ENCODE measurements around the gene KCNQ1. TPM values are rescaled to one million over a fixed set of nuclear protein-coding genes. Genes with fewer than 3 reads are reported as not detected.

The KCNQ1 gene
- total and polyA plus RNA-seq, 2 experiments from 2014 or later, result 0.45 to 0.87 TPM

DNA sequence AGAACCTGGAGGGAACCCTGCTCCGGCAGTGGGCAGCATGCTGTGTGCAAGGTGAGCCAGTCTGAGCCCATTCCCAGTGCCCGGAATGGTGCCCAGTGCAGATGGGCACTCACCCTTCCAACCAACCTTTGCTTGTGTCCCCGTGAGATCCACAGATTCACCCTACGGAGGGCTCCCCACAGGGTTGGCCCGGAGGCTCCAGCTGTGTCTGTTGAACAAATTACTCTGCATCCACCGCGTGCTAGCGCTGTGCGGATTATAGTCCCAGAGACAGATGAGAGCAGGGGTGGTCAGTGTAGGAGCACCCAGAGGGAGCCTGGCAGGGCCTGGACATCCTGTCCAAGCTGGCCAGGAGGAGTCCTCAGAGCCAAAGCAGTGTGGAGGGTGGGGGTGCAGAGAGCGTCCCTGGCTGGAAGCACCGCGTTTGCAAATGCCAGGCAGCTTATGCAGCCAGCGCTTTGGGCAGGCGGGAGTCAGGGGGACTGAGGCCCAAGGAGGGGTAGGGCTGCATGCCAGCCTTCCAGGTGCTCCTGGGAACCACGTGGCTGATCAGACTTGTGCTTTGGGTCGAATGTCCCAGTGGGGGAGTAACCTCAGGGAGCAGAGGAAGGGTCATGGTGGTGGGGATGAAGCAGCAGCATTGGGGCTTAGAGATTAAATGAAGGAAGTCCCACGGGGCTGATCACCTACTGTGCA lies 80.5 kb downstream of the KCNQ1 start:
- H2AFZ ChIP-seq, result no peak overlapping the region
- no peaks in the 10 kb centered on the region for H4K20me1 ChIP-seq (replicated peaks; ENCODE audit: insufficient read depth)
- H3F3A ChIP-seq (replicated peaks; ENCODE audit: low read depth), result no peaks in the 10 kb centered on the region
- Mint-ChIP-seq H3K4me3 (no peak overlapping the region), H3K9me3 (no peaks in the 10 kb centered on the region), H3K27me3 (ENCODE audit: insufficient read depth, low read depth, poor library complexity) (peaks cover 23% of the 10 kb centered on the region), H3K27ac (no peak overlapping the region), H3K4me1 (no peaks in the 10 kb centered on the region; the same call in 2 of the 3 replicates), H3K36me3 (ENCODE audit: low read depth) (no peaks in the 10 kb centered on the region)
- TF ChIP-seq STAT1 (IDR thresholded peaks at IDR 0.05; ENCODE audit: unreplicated experiment), result no peak
- TF ChIP-seq CTCF (conservative IDR thresholded peaks at IDR 0.05; ENCODE audit: low read depth in 2 of 2), result no peak
- no peak for TF ChIP-seq POLR2AphosphoS5 (IDR thresholded peaks at IDR 0.05; ENCODE audit: low read depth)
- TF ChIP-seq, protein P1, sequence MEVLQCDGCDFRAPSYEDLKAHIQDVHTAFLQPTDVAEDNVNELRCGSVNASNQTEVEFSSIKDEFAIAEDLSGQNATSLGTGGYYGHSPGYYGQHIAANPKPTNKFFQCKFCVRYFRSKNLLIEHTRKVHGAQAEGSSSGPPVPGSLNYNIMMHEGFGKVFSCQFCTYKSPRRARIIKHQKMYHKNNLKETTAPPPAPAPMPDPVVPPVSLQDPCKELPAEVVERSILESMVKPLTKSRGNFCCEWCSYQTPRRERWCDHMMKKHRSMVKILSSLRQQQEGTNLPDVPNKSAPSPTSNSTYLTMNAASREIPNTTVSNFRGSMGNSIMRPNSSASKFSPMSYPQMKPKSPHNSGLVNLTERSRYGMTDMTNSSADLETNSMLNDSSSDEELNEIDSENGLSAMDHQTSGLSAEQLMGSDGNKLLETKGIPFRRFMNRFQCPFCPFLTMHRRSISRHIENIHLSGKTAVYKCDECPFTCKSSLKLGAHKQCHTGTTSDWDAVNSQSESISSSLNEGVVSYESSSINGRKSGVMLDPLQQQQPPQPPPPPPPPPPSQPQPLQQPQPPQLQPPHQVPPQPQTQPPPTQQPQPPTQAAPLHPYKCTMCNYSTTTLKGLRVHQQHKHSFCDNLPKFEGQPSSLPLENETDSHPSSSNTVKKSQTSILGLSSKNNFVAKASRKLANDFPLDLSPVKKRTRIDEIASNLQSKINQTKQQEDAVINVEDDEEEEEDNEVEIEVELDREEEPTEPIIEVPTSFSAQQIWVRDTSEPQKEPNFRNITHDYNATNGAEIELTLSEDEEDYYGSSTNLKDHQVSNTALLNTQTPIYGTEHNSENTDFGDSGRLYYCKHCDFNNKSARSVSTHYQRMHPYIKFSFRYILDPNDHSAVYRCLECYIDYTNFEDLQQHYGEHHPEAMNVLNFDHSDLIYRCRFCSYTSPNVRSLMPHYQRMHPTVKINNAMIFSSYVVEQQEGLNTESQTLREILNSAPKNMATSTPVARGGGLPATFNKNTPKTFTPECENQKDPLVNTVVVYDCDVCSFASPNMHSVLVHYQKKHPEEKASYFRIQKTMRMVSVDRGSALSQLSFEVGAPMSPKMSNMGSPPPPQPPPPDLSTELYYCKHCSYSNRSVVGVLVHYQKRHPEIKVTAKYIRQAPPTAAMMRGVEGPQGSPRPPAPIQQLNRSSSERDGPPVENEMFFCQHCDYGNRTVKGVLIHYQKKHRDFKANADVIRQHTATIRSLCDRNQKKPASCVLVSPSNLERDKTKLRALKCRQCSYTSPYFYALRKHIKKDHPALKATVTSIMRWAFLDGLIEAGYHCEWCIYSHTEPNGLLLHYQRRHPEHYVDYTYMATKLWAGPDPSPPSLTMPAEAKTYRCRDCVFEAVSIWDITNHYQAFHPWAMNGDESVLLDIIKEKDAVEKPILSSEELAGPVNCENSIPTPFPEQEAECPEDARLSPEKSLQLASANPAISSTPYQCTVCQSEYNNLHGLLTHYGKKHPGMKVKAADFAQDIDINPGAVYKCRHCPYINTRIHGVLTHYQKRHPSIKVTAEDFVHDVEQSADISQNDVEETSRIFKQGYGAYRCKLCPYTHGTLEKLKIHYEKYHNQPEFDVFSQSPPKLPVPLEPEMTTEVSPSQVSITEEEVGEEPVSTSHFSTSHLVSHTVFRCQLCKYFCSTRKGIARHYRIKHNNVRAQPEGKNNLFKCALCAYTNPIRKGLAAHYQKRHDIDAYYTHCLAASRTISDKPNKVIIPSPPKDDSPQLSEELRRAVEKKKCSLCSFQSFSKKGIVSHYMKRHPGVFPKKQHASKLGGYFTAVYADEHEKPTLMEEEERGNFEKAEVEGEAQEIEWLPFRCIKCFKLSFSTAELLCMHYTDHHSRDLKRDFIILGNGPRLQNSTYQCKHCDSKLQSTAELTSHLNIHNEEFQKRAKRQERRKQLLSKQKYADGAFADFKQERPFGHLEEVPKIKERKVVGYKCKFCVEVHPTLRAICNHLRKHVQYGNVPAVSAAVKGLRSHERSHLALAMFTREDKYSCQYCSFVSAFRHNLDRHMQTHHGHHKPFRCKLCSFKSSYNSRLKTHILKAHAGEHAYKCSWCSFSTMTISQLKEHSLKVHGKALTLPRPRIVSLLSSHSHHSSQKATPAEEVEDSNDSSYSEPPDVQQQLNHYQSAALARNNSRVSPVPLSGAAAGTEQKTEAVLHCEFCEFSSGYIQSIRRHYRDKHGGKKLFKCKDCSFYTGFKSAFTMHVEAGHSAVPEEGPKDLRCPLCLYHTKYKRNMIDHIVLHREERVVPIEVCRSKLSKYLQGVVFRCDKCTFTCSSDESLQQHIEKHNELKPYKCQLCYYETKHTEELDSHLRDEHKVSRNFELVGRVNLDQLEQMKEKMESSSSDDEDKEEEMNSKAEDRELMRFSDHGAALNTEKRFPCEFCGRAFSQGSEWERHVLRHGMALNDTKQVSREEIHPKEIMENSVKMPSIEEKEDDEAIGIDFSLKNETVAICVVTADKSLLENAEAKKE (CRISPR knock-in tag; IDR thresholded peaks at IDR 0.05), result no peak
- no peak for TF ChIP-seq NANOG (IDR thresholded peaks at IDR 0.05; ENCODE audit: borderline replicate concordance)
- TF ChIP-seq EZH2phosphoT487 (IDR thresholded peaks at IDR 0.05; ENCODE audit: unreplicated experiment), result no peak
- no peak for TF ChIP-seq ZNF331 (CRISPR knock-in tag; IDR thresholded peaks at IDR 0.05; ENCODE audit: low read depth)
- TF ChIP-seq REST (IDR thresholded peaks at IDR 0.05; ENCODE audit: unreplicated experiment), result no peak
- no peak for TF ChIP-seq CREB1 (CRISPR knock-in tag; IDR thresholded peaks at IDR 0.05; ENCODE audit: low read depth)
- TF ChIP-seq, protein P2, sequence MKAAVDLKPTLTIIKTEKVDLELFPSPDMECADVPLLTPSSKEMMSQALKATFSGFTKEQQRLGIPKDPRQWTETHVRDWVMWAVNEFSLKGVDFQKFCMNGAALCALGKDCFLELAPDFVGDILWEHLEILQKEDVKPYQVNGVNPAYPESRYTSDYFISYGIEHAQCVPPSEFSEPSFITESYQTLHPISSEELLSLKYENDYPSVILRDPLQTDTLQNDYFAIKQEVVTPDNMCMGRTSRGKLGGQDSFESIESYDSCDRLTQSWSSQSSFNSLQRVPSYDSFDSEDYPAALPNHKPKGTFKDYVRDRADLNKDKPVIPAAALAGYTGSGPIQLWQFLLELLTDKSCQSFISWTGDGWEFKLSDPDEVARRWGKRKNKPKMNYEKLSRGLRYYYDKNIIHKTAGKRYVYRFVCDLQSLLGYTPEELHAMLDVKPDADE (IDR thresholded peaks at IDR 0.05), result no peak
- no peak for TF ChIP-seq ZNF114 (CRISPR knock-in tag; IDR thresholded peaks at IDR 0.05)
- no peak for TF ChIP-seq EZH2 (IDR thresholded peaks at IDR 0.05; ENCODE audit: low read depth, unreplicated experiment)
- no peak for TF ChIP-seq JUNB (IDR thresholded peaks at IDR 0.05; ENCODE audit: unreplicated experiment)
- no peak for ATAC-seq
- no peaks in the 10 kb centered on the region for H3K9me2 ChIP-seq (ENCODE audit: insufficient read depth)
- H3K4me2 ChIP-seq, result no peak overlapping the region
- DNase-seq (ENCODE audit: low spot score), result no peak
- no peak overlapping the region for H3K4me3 ChIP-seq
- no peaks in the 10 kb centered on the region for H3K79me2 ChIP-seq (replicated peaks; ENCODE audit: insufficient read depth)
- no peak overlapping the region for H3K27ac ChIP-seq (ENCODE audit: low read depth)
- no peaks in the 10 kb centered on the region for H3K4me1 ChIP-seq (ENCODE audit: insufficient read depth)
- H3K27me3 ChIP-seq (ENCODE audit: insufficient read depth), result no peaks in the 10 kb centered on the region
- H3K36me3 ChIP-seq (ENCODE audit: insufficient read depth), result no peaks in the 10 kb centered on the region

Data from GM23338 (cell line).